IMR-90 (cell line): Measurements from ENCODE around the gene PSMD4. TPM values are rescaled to one million over a fixed set of nuclear protein-coding genes. Genes with fewer than 3 reads are reported as not detected.
A peak's percentile ranks its signal among the peaks of the same experiment; 100 is the strongest.

Experiments used
- ATAC-seq: fragments of 200-7000 bp; cut with Tn5 transposase; 2 replicates; pipeline ENCODE4 v1.9.1; 2020; ENCODE audit warnings: low read depth, mild to moderate bottlenecking, moderate library complexity
- BruUV-seq: library from RNA; stranded (reverse); fragments of 400-500 nt; replicated peaks from 2 replicates; lab custom pipeline; 2021; lab: Mats Ljungman, UMichigan
- CTCF ChIA-PET: fragments of 300-600 bp; formaldehyde crosslinking; extraction: SDS; loops from one replicate; lab custom pipeline; 2021; ENCODE audit warnings: antibody characterized with exemption; lab: Yijun Ruan, JAX
- POLR2A ChIA-PET: fragments of 300-600 bp; sonication (Branson Sonifier 250); formaldehyde crosslinking; loops from one replicate; lab custom pipeline; 2022; ENCODE audit warnings: antibody characterized with exemption; ENCODE audit not compliant: unreplicated experiment; lab: Charles Lee
- DNase-seq: peaks from one replicate; pipeline ENCODE4 v3.0.0; 2013
- H2AFZ ChIP-seq: replicated peaks from 2 replicates; pipeline ENCODE3; 2013; ENCODE audit warnings: low read length, mild to moderate bottlenecking; ENCODE audit not compliant: poor library complexity
- H2AK5ac ChIP-seq: 2 replicates; pipeline ENCODE4 v1.6.1; 2013; ENCODE audit warnings: low read depth, low read length, inconsistent platforms
- H2AK9ac ChIP-seq: replicated peaks from 2 replicates; pipeline ENCODE3; 2013; ENCODE audit warnings: mild to moderate bottlenecking, low read depth, low read length, moderate library complexity; ENCODE audit not compliant: poor library complexity
- H2BK120ac ChIP-seq: 2 replicates; pipeline ENCODE4 v1.6.1; 2013; ENCODE audit warnings: low read depth, low read length, inconsistent platforms
- H2BK15ac ChIP-seq: 3 replicates; pipeline ENCODE4 v1.6.1; 2013; ENCODE audit warnings: low read depth, low read length, inconsistent platforms
- H2BK20ac ChIP-seq: 2 replicates; pipeline ENCODE4 v1.6.1; 2013; ENCODE audit warnings: low read depth, mild to moderate bottlenecking, inconsistent platforms, low read length, moderate library complexity
- H2BK5ac ChIP-seq: 2 replicates; pipeline ENCODE4 v1.6.1; 2013; ENCODE audit warnings: mild to moderate bottlenecking, low read depth, low read length, inconsistent platforms; ENCODE audit not compliant: poor library complexity, severe bottlenecking
- H3K14ac ChIP-seq: replicated peaks from 2 replicates; pipeline ENCODE4 v1.6.1; 2013; ENCODE audit warnings: low read depth, low read length, inconsistent platforms
- H3K18ac ChIP-seq: 2 replicates; pipeline ENCODE4 v1.6.1; 2013; ENCODE audit warnings: low read depth, low read length, control low read depth
- H3K23ac ChIP-seq: 2 replicates; pipeline ENCODE4 v1.6.1; 2013; ENCODE audit warnings: low read depth, low read length, inconsistent platforms
- H3K27ac ChIP-seq: 2 replicates; pipeline ENCODE4 v1.5.1; 2013; ENCODE audit warnings: mild to moderate bottlenecking, control low read depth, low read length; ENCODE audit not compliant: insufficient read depth
- H3K27me3 ChIP-seq: 2 replicates; pipeline ENCODE4 v1.6.1; 2013; ENCODE audit warnings: low read length; ENCODE audit not compliant: control insufficient read depth, insufficient read depth
- H3K36me3 ChIP-seq: 2 replicates; pipeline ENCODE4 v1.6.1; 2013; ENCODE audit warnings: low read length, mixed read lengths; ENCODE audit not compliant: control insufficient read depth, insufficient read depth
- H3K4ac ChIP-seq: 2 replicates; pipeline ENCODE4 v1.6.1; 2013; ENCODE audit warnings: low read depth, low read length, inconsistent platforms
- H3K4me1 ChIP-seq: 2 replicates; pipeline ENCODE4 v1.6.1; 2013; ENCODE audit warnings: low read length, mixed read lengths; ENCODE audit not compliant: control insufficient read depth, insufficient read depth
- H3K4me2 ChIP-seq: 2 replicates; pipeline ENCODE4 v1.6.1; 2013; ENCODE audit warnings: low read depth, mild to moderate bottlenecking, control low read depth, low read length, moderate library complexity
- H3K4me3 ChIP-seq: 2 replicates; pipeline ENCODE4 v1.5.1; 2013; ENCODE audit warnings: low read depth, mild to moderate bottlenecking, control low read depth, low read length, moderate library complexity; ENCODE audit not compliant: insufficient read depth
- H3K56ac ChIP-seq: 2 replicates; pipeline ENCODE4 v1.6.1; 2013; ENCODE audit warnings: low read length, inconsistent platforms; ENCODE audit not compliant: insufficient read depth; ENCODE audit errors: extremely low read depth
- H3K79me1 ChIP-seq, 2 experiments: 2 replicates each; pipeline ENCODE4 v1.6.1; 2013; ENCODE audit warnings: low read length in 2 of 2, inconsistent platforms in 1 of 2, low read depth in 1 of 2
- H3K9ac ChIP-seq: 2 replicates; pipeline ENCODE4 v1.6.1; 2013; ENCODE audit warnings: low read depth, low read length, control low read depth
- H3K9me1 ChIP-seq: 2 replicates; pipeline ENCODE4 v1.6.1; 2013; ENCODE audit warnings: low read length, inconsistent platforms; ENCODE audit not compliant: insufficient read depth
- H3K9me3 ChIP-seq: 2 replicates; pipeline ENCODE4 v1.6.1; 2013; ENCODE audit warnings: low read length; ENCODE audit not compliant: control insufficient read depth, insufficient read depth
- H4K20me1 ChIP-seq: 2 replicates; pipeline ENCODE4 v1.6.1; 2013; ENCODE audit warnings: low read length, inconsistent platforms; ENCODE audit not compliant: insufficient read depth
- H4K5ac ChIP-seq: 2 replicates; pipeline ENCODE4 v1.6.1; 2013; ENCODE audit warnings: mild to moderate bottlenecking, low read depth, low read length, control low read depth
- H4K8ac ChIP-seq, 2 experiments: 2 replicates each; pipeline ENCODE4 v1.6.1; 2013; ENCODE audit warnings: low read depth in 2 of 2, low read length in 2 of 2, control low read depth in 1 of 2, inconsistent platforms in 1 of 2
- H4K91ac ChIP-seq: 2 replicates; pipeline ENCODE4 v1.6.1; 2013; ENCODE audit warnings: low read depth, low read length, inconsistent platforms; ENCODE audit not compliant: insufficient read depth
- BHLHE40 ChIP-seq: fragments of 150-350 bp; IDR thresholded peaks from 2 replicates; pipeline ENCODE4 v1.6.1; 2016; ENCODE audit warnings: mild to moderate bottlenecking, low read depth, low read length
- CHD1 ChIP-seq: IDR thresholded peaks from 2 replicates; pipeline ENCODE4 v1.6.1; 2012; ENCODE audit warnings: low read depth, low read length, improper control_type of control experiment
- FOS ChIP-seq: fragments of 150-350 bp; IDR thresholded peaks from 2 replicates; pipeline ENCODE4 v1.6.1; 2016; ENCODE audit warnings: low read depth, low read length
- MXI1 ChIP-seq: IDR thresholded peaks from 2 replicates; pipeline ENCODE4 v1.6.1; 2012; ENCODE audit warnings: low read depth, mild to moderate bottlenecking, low read length, moderate library complexity, borderline replicate concordance
- RAD21 ChIP-seq: IDR thresholded peaks from 2 replicates; pipeline ENCODE4 v1.6.1; 2012; ENCODE audit warnings: low read length, improper control_type of control experiment
- RCOR1 ChIP-seq: IDR thresholded peaks from 2 replicates; pipeline ENCODE4 v1.6.1; 2012; ENCODE audit warnings: mild to moderate bottlenecking, low read length, improper control_type of control experiment; ENCODE audit not compliant: insufficient replicate concordance
- RFX5 ChIP-seq: IDR thresholded peaks from 2 replicates; pipeline ENCODE4 v1.8.0; 2012; ENCODE audit warnings: low read depth, mild to moderate bottlenecking, low read length, moderate library complexity
- SMC3 ChIP-seq: fragments of 150-350 bp; IDR thresholded peaks from 2 replicates; pipeline ENCODE4 v1.6.1; 2016; ENCODE audit warnings: low read depth, mild to moderate bottlenecking, antibody characterized with exemption, low read length, moderate library complexity
- USF2 ChIP-seq: fragments of 150-350 bp; IDR thresholded peaks from 2 replicates; pipeline ENCODE4 v1.6.1; 2017; ENCODE audit warnings: mild to moderate bottlenecking, antibody characterized with exemption, low read length, low read depth
- WGBS, 2 experiments: methylation state at CpG; one replicate each; pipeline versions ENCODE4 v1.1.5 to v1.1.7; 2013; ENCODE audit warnings: missing lambda C conversion rate in 2 of 2; ENCODE audit not compliant: insufficient read length in 1 of 2; ENCODE audit errors: extremely low coverage in 2 of 2; 5-methylcytosine and 5-hydroxymethylcytosine counted together
- dilution Hi-C: fragments of 300-500 bp; cut with HindIII; formaldehyde crosslinking; loops from one replicate; pipeline ENCODE4 v1.14.3; 2018; ENCODE audit warnings: low sequenced_read_pairs; ENCODE audit not compliant: unreplicated experiment
- in situ Hi-C: fragments of 300-500 bp; cut with MboI; formaldehyde crosslinking; loops from 3 replicates; pipeline ENCODE4 v1.14.3; 2019; ENCODE audit warnings: low sequenced_read_pairs, inconsistent platforms, mixed read lengths
- intact Hi-C: fragments of 100-400 bp; cut with micrococcal nuclease; formaldehyde crosslinking; loops from 2 replicates; pipeline ENCODE4 v1.10.0; 2022
- polyA plus RNA-seq, 3 experiments: library from polyadenylated mRNA; depleted of rRNA; stranded (reverse); fragments of >200 nt; gene quantifications; 2 replicates each; pipeline ENCODE4 v1.2.3, GENCODE V29; 2012; ENCODE audit warnings: low replicate concordance in 1 of 3
- total RNA-seq: library from RNA; depleted of rRNA; stranded (reverse); fragments of >200 nt; gene quantifications from 2 replicates; pipeline ENCODE4 v1.2.3, GENCODE V29; 2012
- TF ChIP-seq, protein P1 (sequence below): conservative IDR thresholded peaks from 2 replicates; pipeline ENCODE4 v1.5.1; 2012; ENCODE audit warnings: mild to moderate bottlenecking, low read depth, low read length, improper control_type of control experiment

Gene PSMD4
- total and polyA plus RNA-seq, 2 of the 4 experiments (the other 2 are of a cell fraction), result 289 to 314 TPM

DNA sequence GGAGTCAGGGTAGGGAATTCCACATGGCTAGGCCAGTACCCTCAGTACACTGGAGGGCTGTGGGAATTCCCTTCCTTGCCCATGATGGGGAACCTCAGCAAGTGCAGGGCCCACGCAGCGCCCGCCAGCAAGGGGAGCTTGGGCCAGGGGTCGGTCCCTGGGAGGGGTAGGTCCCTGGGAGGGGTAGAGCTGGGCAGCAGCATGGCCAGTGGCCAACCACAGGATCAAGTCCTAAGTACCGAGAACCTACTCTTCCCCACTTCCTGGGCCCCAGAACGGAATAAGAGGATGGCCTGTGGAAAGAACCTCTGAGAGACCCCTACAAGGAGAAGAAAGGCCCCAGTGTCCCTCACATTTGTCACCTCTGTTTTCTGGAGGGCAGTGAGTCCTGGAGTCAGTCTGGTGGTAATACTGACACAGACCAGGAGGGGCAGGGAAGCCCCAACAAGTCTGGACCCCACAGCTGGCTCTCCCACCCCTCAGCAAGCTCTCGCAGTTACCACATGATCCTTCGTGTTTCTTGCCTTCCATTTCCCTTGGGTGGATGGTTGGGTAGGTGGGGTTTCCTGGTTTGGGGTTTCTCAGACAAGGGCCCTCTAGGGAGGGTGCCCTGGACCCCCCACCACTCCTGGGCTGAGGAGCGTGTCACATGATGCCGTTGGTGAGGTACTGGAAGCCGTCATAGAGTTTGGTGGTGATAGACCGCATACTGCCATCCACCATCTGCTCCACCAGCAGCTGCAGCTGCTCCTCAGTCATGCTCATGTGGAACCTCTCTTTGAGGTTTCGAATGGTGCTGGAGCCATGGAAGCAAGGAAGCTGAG, 37.9 kb downstream of the PSMD4 start:
- dilution Hi-C loops (no loop called here), in situ Hi-C loops (no loop called here), intact Hi-C loops (no loop called here)
- Histone ChIP-seq H3K56ac (no peak overlapping the region), H4K8ac (no peak overlapping the region), H2BK15ac (no peak overlapping the region), H3K9me3 (no peaks in the 10 kb centered on the region), H3K4ac (no peak overlapping the region), H3K18ac (no peak overlapping the region), H3K4me1 (no peaks in the 10 kb centered on the region), H3K36me3 (peaks cover 87% of the 10 kb centered on the region), H2AK9ac (no peak overlapping the region), H3K27ac (no peak overlapping the region), H4K5ac (no peak overlapping the region), H4K91ac (no peak overlapping the region), H3K27me3 (no peaks in the 10 kb centered on the region), H2BK120ac (no peak overlapping the region), H2BK20ac (no peak overlapping the region), H3K9me1 (no peaks in the 10 kb centered on the region), H3K9ac (no peak overlapping the region), H2AK5ac (no peak overlapping the region), H4K20me1 (peaks cover 21% of the 10 kb centered on the region), H3K14ac (no peak overlapping the region), H3K4me3 (no peak overlapping the region), H2AFZ (peak overlapping the region; percentile 17), H2BK5ac (no peak overlapping the region), H3K4me2 (no peak overlapping the region), H3K79me1 (peaks cover 3 to 32% of the 10 kb centered on the region in 2 experiments), H3K23ac (no peak overlapping the region)
- CTCF ChIA-PET, result no interaction called here
- TSS peak; percentile 79 for BruUV-seq
- WGBS, 2 experiments, result no CpG with 5 or more reads among the region's 13 CpGs
- ATAC-seq, result peak; percentile 5; the same call in 1 of the 2 replicates
- no peak for TF ChIP-seq FOS
- TF ChIP-seq, protein P1, sequence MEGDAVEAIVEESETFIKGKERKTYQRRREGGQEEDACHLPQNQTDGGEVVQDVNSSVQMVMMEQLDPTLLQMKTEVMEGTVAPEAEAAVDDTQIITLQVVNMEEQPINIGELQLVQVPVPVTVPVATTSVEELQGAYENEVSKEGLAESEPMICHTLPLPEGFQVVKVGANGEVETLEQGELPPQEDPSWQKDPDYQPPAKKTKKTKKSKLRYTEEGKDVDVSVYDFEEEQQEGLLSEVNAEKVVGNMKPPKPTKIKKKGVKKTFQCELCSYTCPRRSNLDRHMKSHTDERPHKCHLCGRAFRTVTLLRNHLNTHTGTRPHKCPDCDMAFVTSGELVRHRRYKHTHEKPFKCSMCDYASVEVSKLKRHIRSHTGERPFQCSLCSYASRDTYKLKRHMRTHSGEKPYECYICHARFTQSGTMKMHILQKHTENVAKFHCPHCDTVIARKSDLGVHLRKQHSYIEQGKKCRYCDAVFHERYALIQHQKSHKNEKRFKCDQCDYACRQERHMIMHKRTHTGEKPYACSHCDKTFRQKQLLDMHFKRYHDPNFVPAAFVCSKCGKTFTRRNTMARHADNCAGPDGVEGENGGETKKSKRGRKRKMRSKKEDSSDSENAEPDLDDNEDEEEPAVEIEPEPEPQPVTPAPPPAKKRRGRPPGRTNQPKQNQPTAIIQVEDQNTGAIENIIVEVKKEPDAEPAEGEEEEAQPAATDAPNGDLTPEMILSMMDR, result no peak
- no peak for TF ChIP-seq CHD1
- no peak for TF ChIP-seq BHLHE40
- no peak for TF ChIP-seq MXI1
- no peak for TF ChIP-seq RFX5
- no peak for TF ChIP-seq RAD21
- no peak for TF ChIP-seq RCOR1
- TF ChIP-seq SMC3, result no peak
- TF ChIP-seq USF2, result no peak
- DNase-seq, result no peak
- POLR2A ChIA-PET, result no interaction called here
